GM23338 (cell line): ENCODE results near the gene PTPRR. TPM values are rescaled to one million over a fixed set of nuclear protein-coding genes. Genes with fewer than 3 reads are reported as not detected.

ENCODE experiments used
- ATAC-seq: fragments of 200-7000 bp; cut with Tn5 transposase; 3 replicates; pipeline ENCODE4 v1.9.1; 2020
- DNase-seq: peaks from one replicate; pipeline ENCODE4 v3.0.0-alpha.2; 2015; ENCODE audit warnings: low spot score
- H2AFZ ChIP-seq: fragments of 200-600 bp; sonication (generic); 2 replicates; pipeline ENCODE4 v1.8.0; 2016; ENCODE audit warnings: antibody characterized with exemption, mild to moderate bottlenecking, moderate library complexity
- H3F3A ChIP-seq: fragments of 200-600 bp; sonication (generic); replicated peaks from 2 replicates; pipeline ENCODE4 v1.8.0; 2017; ENCODE audit warnings: antibody characterized with exemption, mixed run types, low read depth
- H3K27ac ChIP-seq: fragments of 200-600 bp; sonication (generic); 2 replicates; pipeline ENCODE4 v1.6.1; 2016; ENCODE audit warnings: low read depth
- H3K27me3 ChIP-seq: fragments of 200-600 bp; sonication (generic); 2 replicates; pipeline ENCODE4 v1.8.0; 2016; ENCODE audit warnings: mild to moderate bottlenecking, mixed run types, moderate library complexity; ENCODE audit not compliant: insufficient read depth
- H3K36me3 ChIP-seq: fragments of 200-600 bp; sonication (generic); 2 replicates; pipeline ENCODE4 v1.8.0; 2016; ENCODE audit warnings: mild to moderate bottlenecking; ENCODE audit not compliant: insufficient read depth
- H3K4me1 ChIP-seq: fragments of 200-600 bp; sonication (generic); 2 replicates; pipeline ENCODE4 v1.8.0; 2016; ENCODE audit warnings: mild to moderate bottlenecking, moderate library complexity; ENCODE audit not compliant: insufficient read depth
- H3K4me2 ChIP-seq: fragments of 200-600 bp; sonication (generic); 2 replicates; pipeline ENCODE4 v1.7.1; 2017; ENCODE audit warnings: mixed run types
- H3K4me3 ChIP-seq: fragments of 200-600 bp; sonication (generic); 2 replicates; pipeline ENCODE4 v1.6.1; 2016; ENCODE audit warnings: mixed run types
- H3K79me2 ChIP-seq: fragments of 200-600 bp; sonication (generic); replicated peaks from 2 replicates; pipeline ENCODE4 v1.8.0; 2017; ENCODE audit warnings: mild to moderate bottlenecking; ENCODE audit not compliant: insufficient read depth
- H3K9me2 ChIP-seq: fragments of 200-600 bp; sonication (generic); 2 replicates; pipeline ENCODE4 v1.8.0; 2017; ENCODE audit not compliant: insufficient read depth
- H4K20me1 ChIP-seq: fragments of 200-600 bp; sonication (generic); replicated peaks from 2 replicates; pipeline ENCODE4 v1.8.0; 2017; ENCODE audit warnings: mild to moderate bottlenecking; ENCODE audit not compliant: insufficient read depth
- H3K27ac Mint-ChIP-seq: 2 replicates; pipeline ENCODE4 v1.8.0; 2020; ENCODE audit warnings: inconsistent platforms, mild to moderate bottlenecking, moderate library complexity, mixed read lengths
- H3K27me3 Mint-ChIP-seq: 3 replicates; pipeline ENCODE4 v1.8.0; 2022; ENCODE audit warnings: low read depth, mild to moderate bottlenecking, moderate library complexity, mixed read lengths, inconsistent platforms; ENCODE audit not compliant: insufficient read depth, poor library complexity
- H3K36me3 Mint-ChIP-seq: 3 replicates; pipeline ENCODE4 v1.8.0; 2021; ENCODE audit warnings: low read depth, mild to moderate bottlenecking, inconsistent platforms, moderate library complexity, mixed read lengths
- H3K4me1 Mint-ChIP-seq: 3 replicates; pipeline ENCODE4 v1.8.0; 2020; ENCODE audit warnings: mild to moderate bottlenecking, inconsistent platforms, mixed read lengths
- H3K4me3 Mint-ChIP-seq: 3 replicates; pipeline ENCODE4 v1.8.0; 2021; ENCODE audit warnings: moderate library complexity, mild to moderate bottlenecking, inconsistent platforms, mixed read lengths
- H3K9me3 Mint-ChIP-seq: 3 replicates; pipeline ENCODE4 v1.8.0; 2020; ENCODE audit warnings: moderate library complexity, mild to moderate bottlenecking, inconsistent platforms, mixed read lengths
- CTCF ChIP-seq, 2 experiments: fragments of 200-600 bp in 1 of 2; sonication (generic) in 1 of 2; conservative IDR thresholded peaks; 2 replicates each; pipeline versions ENCODE4 v1.5.1 to v1.6.1; 2016 to 2017; ENCODE audit warnings: antibody characterized with exemption in 2 of 2, low read depth in 2 of 2, mild to moderate bottlenecking in 2 of 2, moderate library complexity in 1 of 2
- EZH2 ChIP-seq: fragments of 200-600 bp; sonication (generic); IDR thresholded peaks from one replicate; pipeline ENCODE4 v1.8.0; 2017; ENCODE audit warnings: antibody characterized with exemption, mild to moderate bottlenecking, low read depth; ENCODE audit not compliant: unreplicated experiment
- POLR2AphosphoS5 ChIP-seq: IDR thresholded peaks from 2 replicates; pipeline ENCODE4 v1.6.1; 2016; ENCODE audit warnings: antibody characterized with exemption, low read depth
- ZNF331 ChIP-seq: fragments of 250-450 bp; sonication (Bioruptor Pico); IDR thresholded peaks from 2 replicates; pipeline ENCODE4 v1.5.0; 2020; ENCODE audit warnings: low read depth, mild to moderate bottlenecking, moderate library complexity
- ZNF462 ChIP-seq: fragments of 250-450 bp; sonication (Bioruptor Pico); IDR thresholded peaks from 2 replicates; pipeline ENCODE4 v1.5.0; 2020; ENCODE audit warnings: mild to moderate bottlenecking, moderate library complexity
- polyA plus RNA-seq: library from polyadenylated mRNA; unstranded; fragments of >200 nt; fragmentation: Nextera tagmentation; extraction: Ambion mirVana; gene quantifications from 2 replicates; pipeline ENCODE4 v1.2.1, GENCODE V29; 2016
- total RNA-seq: library from RNA; depleted of rRNA; stranded (reverse); fragments of >200 nt; shearing (Covaris generic); gene quantifications from 2 replicates; pipeline ENCODE4 v1.2.3, GENCODE V29; 2014

Gene PTPRR
- total and polyA plus RNA-seq, 2 experiments from 2014 or later: 0.26 to 0.76 TPM

GRCh38 chr12:70826156-70826555 lies 94.4 kb downstream of the PTPRR start:
- DNase-seq (no peak), ATAC-seq (no peak)
- H4K20me1 ChIP-seq: no peaks in the 10 kb centered on the region
- no peak overlapping the region for H3K4me3 Mint-ChIP-seq
- H3K36me3 Mint-ChIP-seq: no peaks in the 10 kb centered on the region
- H3K27ac ChIP-seq: no peak overlapping the region
- H3K9me3 Mint-ChIP-seq: no peaks in the 10 kb centered on the region; the same call in 2 of the 3 replicates
- H3K9me2 ChIP-seq: no peaks in the 10 kb centered on the region
- no peaks in the 10 kb centered on the region for H3K27me3 Mint-ChIP-seq
- no peaks in the 10 kb centered on the region for H3K4me1 ChIP-seq
- TF ChIP-seq ZNF331: no peak
- no peak for TF ChIP-seq POLR2AphosphoS5
- TF ChIP-seq CTCF (conservative IDR thresholded peaks at IDR 0.05; ENCODE audit: low read depth in 2 of 2): no peak
- no peak for TF ChIP-seq ZNF462
- TF ChIP-seq EZH2: no peak
- no peaks in the 10 kb centered on the region for H3K79me2 ChIP-seq
- H3K4me3 ChIP-seq: no peak overlapping the region
- no peak overlapping the region for H2AFZ ChIP-seq
- no peaks in the 10 kb centered on the region for H3K36me3 ChIP-seq
- peaks cover 5% of the 10 kb centered on the region for H3K4me1 Mint-ChIP-seq
- H3K4me2 ChIP-seq: no peak overlapping the region
- no peaks in the 10 kb centered on the region for H3F3A ChIP-seq
- H3K27ac Mint-ChIP-seq: no peak overlapping the region
- H3K27me3 ChIP-seq: no peaks in the 10 kb centered on the region
